SK-N-SH treated with all-trans-retinoic acid at 6 μM for 48 hours (cell line): Measurements from ENCODE around the gene C7orf25.

Experiments
- CSDC2 ChIP-seq: fragments of 250-450 bp; sonication (Bioruptor Pico); IDR thresholded peaks from 2 replicates; pipeline ENCODE4 v1.5.0; 2020; ENCODE audit warnings: mild to moderate bottlenecking, moderate library complexity
- ISL1 ChIP-seq: fragments of 250-450 bp; sonication (Bioruptor Pico); IDR thresholded peaks from 2 replicates; pipeline ENCODE4 v2.1.2; 2022; ENCODE audit warnings: mild to moderate bottlenecking, moderate library complexity
- PPARA ChIP-seq: fragments of 250-450 bp; sonication (Bioruptor Pico); IDR thresholded peaks from 2 replicates; pipeline ENCODE4 v1.5.0; 2020; ENCODE audit warnings: mild to moderate bottlenecking, borderline replicate concordance
- TCF4 ChIP-seq: fragments of 250-450 bp; sonication (Bioruptor Pico); IDR thresholded peaks from 2 replicates; pipeline ENCODE4 v1.8.0; 2021; ENCODE audit warnings: mild to moderate bottlenecking, moderate library complexity, borderline replicate concordance
- ZFP3 ChIP-seq: fragments of 250-450 bp; sonication (Bioruptor Pico); IDR thresholded peaks from 2 replicates; pipeline ENCODE4 v1.5.0; 2020; ENCODE audit warnings: mild to moderate bottlenecking, moderate library complexity
- ZFP30 ChIP-seq: fragments of 450-650 bp; formaldehyde crosslinking; IDR thresholded peaks from 2 replicates; pipeline ENCODE4 v1.5.0; 2022; ENCODE audit warnings: mild to moderate bottlenecking, moderate library complexity
- ZNF565 ChIP-seq: fragments of 450-650 bp; formaldehyde crosslinking; conservative IDR thresholded peaks from 2 replicates; pipeline ENCODE4 v1.5.0; 2020; ENCODE audit warnings: low read depth, mild to moderate bottlenecking, moderate library complexity
- ZNF70 ChIP-seq: fragments of 450-650 bp; formaldehyde crosslinking; IDR thresholded peaks from 2 replicates; pipeline ENCODE4 v1.5.0; 2020; ENCODE audit warnings: mild to moderate bottlenecking, moderate library complexity
- ZNF8 ChIP-seq: fragments of 450-650 bp; formaldehyde crosslinking; IDR thresholded peaks from 2 replicates; pipeline ENCODE4 v1.5.0; 2020; ENCODE audit warnings: mild to moderate bottlenecking, moderate library complexity
- TF ChIP-seq, protein P1 (sequence below): fragments of 250-450 bp; sonication (Bioruptor Pico); IDR thresholded peaks from 2 replicates; pipeline ENCODE4 v1.5.1; 2020; ENCODE audit warnings: low read depth, mild to moderate bottlenecking, moderate library complexity
- TF ChIP-seq, protein P2 (sequence below): fragments of 250-450 bp; sonication (Bioruptor Pico); IDR thresholded peaks from 2 replicates; pipeline ENCODE4 v1.5.0; 2020; ENCODE audit warnings: mild to moderate bottlenecking, moderate library complexity
- TF ChIP-seq, protein P3 (sequence below): fragments of 250-450 bp; sonication (Bioruptor Pico); IDR thresholded peaks from 2 replicates; pipeline ENCODE4 v1.8.0; 2020; ENCODE audit warnings: mild to moderate bottlenecking, moderate library complexity, borderline replicate concordance

DNA sequence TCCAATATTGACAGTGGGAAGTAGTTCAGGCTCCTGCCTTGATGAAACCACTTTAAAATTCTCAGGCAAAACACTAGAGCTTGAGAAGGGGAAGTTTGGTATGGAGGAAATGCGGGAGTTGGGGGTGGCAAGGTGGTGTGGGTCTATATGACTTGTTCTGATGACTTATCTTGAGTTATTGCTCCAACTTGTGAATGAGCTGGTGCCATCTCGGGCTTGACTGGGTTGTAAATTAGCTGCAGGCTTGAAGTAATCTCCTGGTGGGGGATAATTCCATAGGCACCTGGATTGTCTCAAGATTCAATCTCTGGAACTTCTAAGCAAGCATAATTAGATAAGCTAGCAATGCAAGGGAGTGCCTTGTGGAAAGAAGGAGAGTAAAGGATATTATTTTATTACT, 49.3 kb upstream of the C7orf25 start:
- no peak for TF ChIP-seq ZNF70 (CRISPR knock-in tag)
- TF ChIP-seq, protein P1, sequence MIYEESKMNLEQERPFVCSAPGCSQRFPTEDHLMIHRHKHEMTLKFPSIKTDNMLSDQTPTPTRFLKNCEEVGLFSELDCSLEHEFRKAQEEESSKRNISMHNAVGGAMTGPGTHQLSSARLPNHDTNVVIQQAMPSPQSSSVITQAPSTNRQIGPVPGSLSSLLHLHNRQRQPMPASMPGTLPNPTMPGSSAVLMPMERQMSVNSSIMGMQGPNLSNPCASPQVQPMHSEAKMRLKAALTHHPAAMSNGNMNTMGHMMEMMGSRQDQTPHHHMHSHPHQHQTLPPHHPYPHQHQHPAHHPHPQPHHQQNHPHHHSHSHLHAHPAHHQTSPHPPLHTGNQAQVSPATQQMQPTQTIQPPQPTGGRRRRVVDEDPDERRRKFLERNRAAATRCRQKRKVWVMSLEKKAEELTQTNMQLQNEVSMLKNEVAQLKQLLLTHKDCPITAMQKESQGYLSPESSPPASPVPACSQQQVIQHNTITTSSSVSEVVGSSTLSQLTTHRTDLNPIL (CRISPR knock-in tag), result no peak
- TF ChIP-seq TCF4 (CRISPR knock-in tag), result no peak
- peak; percentile 73 for TF ChIP-seq ISL1
- no peak for TF ChIP-seq ZFP3 (CRISPR knock-in tag)
- TF ChIP-seq, protein P2, sequence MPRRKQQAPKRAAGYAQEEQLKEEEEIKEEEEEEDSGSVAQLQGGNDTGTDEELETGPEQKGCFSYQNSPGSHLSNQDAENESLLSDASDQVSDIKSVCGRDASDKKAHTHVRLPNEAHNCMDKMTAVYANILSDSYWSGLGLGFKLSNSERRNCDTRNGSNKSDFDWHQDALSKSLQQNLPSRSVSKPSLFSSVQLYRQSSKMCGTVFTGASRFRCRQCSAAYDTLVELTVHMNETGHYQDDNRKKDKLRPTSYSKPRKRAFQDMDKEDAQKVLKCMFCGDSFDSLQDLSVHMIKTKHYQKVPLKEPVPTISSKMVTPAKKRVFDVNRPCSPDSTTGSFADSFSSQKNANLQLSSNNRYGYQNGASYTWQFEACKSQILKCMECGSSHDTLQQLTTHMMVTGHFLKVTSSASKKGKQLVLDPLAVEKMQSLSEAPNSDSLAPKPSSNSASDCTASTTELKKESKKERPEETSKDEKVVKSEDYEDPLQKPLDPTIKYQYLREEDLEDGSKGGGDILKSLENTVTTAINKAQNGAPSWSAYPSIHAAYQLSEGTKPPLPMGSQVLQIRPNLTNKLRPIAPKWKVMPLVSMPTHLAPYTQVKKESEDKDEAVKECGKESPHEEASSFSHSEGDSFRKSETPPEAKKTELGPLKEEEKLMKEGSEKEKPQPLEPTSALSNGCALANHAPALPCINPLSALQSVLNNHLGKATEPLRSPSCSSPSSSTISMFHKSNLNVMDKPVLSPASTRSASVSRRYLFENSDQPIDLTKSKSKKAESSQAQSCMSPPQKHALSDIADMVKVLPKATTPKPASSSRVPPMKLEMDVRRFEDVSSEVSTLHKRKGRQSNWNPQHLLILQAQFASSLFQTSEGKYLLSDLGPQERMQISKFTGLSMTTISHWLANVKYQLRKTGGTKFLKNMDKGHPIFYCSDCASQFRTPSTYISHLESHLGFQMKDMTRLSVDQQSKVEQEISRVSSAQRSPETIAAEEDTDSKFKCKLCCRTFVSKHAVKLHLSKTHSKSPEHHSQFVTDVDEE (CRISPR knock-in tag), result no peak
- TF ChIP-seq, protein P3, sequence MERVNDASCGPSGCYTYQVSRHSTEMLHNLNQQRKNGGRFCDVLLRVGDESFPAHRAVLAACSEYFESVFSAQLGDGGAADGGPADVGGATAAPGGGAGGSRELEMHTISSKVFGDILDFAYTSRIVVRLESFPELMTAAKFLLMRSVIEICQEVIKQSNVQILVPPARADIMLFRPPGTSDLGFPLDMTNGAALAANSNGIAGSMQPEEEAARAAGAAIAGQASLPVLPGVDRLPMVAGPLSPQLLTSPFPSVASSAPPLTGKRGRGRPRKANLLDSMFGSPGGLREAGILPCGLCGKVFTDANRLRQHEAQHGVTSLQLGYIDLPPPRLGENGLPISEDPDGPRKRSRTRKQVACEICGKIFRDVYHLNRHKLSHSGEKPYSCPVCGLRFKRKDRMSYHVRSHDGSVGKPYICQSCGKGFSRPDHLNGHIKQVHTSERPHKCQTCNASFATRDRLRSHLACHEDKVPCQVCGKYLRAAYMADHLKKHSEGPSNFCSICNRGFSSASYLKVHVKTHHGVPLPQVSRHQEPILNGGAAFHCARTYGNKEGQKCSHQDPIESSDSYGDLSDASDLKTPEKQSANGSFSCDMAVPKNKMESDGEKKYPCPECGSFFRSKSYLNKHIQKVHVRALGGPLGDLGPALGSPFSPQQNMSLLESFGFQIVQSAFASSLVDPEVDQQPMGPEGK (CRISPR knock-in tag), result no peak
- TF ChIP-seq ZNF8 (CRISPR knock-in tag), result no peak
- TF ChIP-seq PPARA (CRISPR knock-in tag), result no peak
- no peak for TF ChIP-seq ZFP30 (CRISPR knock-in tag)
- TF ChIP-seq CSDC2 (CRISPR knock-in tag), result 0 out of 2 replicates have a peak, but pooled peaks have one; percentile 22
- TF ChIP-seq ZNF565, result no peak
